ENCODE measurements around the gene PLS3.

GRCh38 chrX:115595049-115595448 lies 34.1 kb downstream of the PLS3 start:
- TF ChIP-seq ZNF121 (CRISPR knock-in tag; IDR thresholded peaks at IDR 0.05) = no peak
- TF ChIP-seq CEBPB (IDR thresholded peaks at IDR 0.05; ENCODE audit: borderline replicate concordance, low read depth, low read length) = no peak
- TF ChIP-seq POLR2A (IDR thresholded peaks at IDR 0.05; ENCODE audit: insufficient read depth in 1 of 2, low read depth in 2 of 2, low read length in 2 of 2) = no peak
- no peak for TF ChIP-seq ZMAT5 (CRISPR knock-in tag; IDR thresholded peaks at IDR 0.05; ENCODE audit: borderline replicate concordance, low read depth)
- no peak for TF ChIP-seq NR2F6 (IDR thresholded peaks at IDR 0.05)
- TF ChIP-seq NR2F6 (CRISPR knock-in tag; IDR thresholded peaks at IDR 0.05) = no peak
- TF ChIP-seq EHMT2 (IDR thresholded peaks at IDR 0.05; ENCODE audit: borderline replicate concordance, low read depth, low read length) = no peak
- TF ChIP-seq SP1 (IDR thresholded peaks at IDR 0.05) = no peak
- no peak for TF ChIP-seq SP1 (CRISPR knock-in tag; IDR thresholded peaks at IDR 0.05)
- no peak for TF ChIP-seq RAD21 (CRISPR knock-in tag; IDR thresholded peaks at IDR 0.05)
